IPS-18a (cell line): ENCODE results near the gene SNPH.

ENCODE experiments used
- H3K27ac ChIP-seq: one replicate; pipeline ENCODE4 v1.5.1; 2013; ENCODE audit warnings: low read length
- H3K27me3 ChIP-seq: one replicate; pipeline ENCODE4 v1.6.1; 2013; ENCODE audit warnings: mild to moderate bottlenecking, low read length; ENCODE audit not compliant: control insufficient read depth, insufficient read depth
- H3K36me3 ChIP-seq: one replicate; pipeline ENCODE4 v1.6.1; 2013; ENCODE audit warnings: low read depth, low read length; ENCODE audit not compliant: control insufficient read depth
- H3K4me1 ChIP-seq: one replicate; pipeline ENCODE4 v1.6.1; 2013; ENCODE audit warnings: low read depth, low read length; ENCODE audit not compliant: control insufficient read depth
- H3K4me3 ChIP-seq: one replicate; pipeline ENCODE4 v1.5.1; 2013; ENCODE audit warnings: low read length
- H3K9ac ChIP-seq: one replicate; pipeline ENCODE4 v1.6.1; 2013; ENCODE audit warnings: mild to moderate bottlenecking, low read length, moderate library complexity
- H3K9me3 ChIP-seq: one replicate; pipeline ENCODE4 v1.6.1; 2013; ENCODE audit warnings: low read depth, low read length; ENCODE audit not compliant: control insufficient read depth

The SNPH gene

GRCh38 chr20:1293641-1294379 lies 27.7 kb downstream of the SNPH start:
- no peak overlapping the region for H3K27ac ChIP-seq
- no peaks in the 10 kb centered on the region for H3K27me3 ChIP-seq
- no peaks in the 10 kb centered on the region for H3K36me3 ChIP-seq
- H3K4me1 ChIP-seq, result no peaks in the 10 kb centered on the region
- H3K9ac ChIP-seq, result no peak overlapping the region
- H3K4me3 ChIP-seq, result no peak overlapping the region
- H3K9me3 ChIP-seq, result no peaks in the 10 kb centered on the region

- Histone ChIP-seq H3K9ac (no peak overlapping the region), H3K27ac (no peak overlapping the region), H3K36me3 (no peaks in the 10 kb centered on the region), H3K27me3 (no peaks in the 10 kb centered on the region), H3K4me3 (no peak overlapping the region), H3K4me1 (no peaks in the 10 kb centered on the region), H3K9me3 (no peaks in the 10 kb centered on the region)
Measured at GRCh38 chr20:1294497-1294896, 28.4 kb downstream of the SNPH start.

- Histone ChIP-seq H3K9me3 (no peaks in the 10 kb centered on the region), H3K27me3 (no peaks in the 10 kb centered on the region), H3K27ac (no peak overlapping the region), H3K36me3 (no peaks in the 10 kb centered on the region), H3K9ac (no peak overlapping the region), H3K4me3 (no peak overlapping the region), H3K4me1 (no peaks in the 10 kb centered on the region)
Measured at GRCh38 chr20:1295276-1295930, 29.3 kb downstream of the SNPH start.

- Histone ChIP-seq H3K4me3 (no peak overlapping the region), H3K9me3 (no peaks in the 10 kb centered on the region), H3K9ac (no peak overlapping the region), H3K27me3 (no peaks in the 10 kb centered on the region), H3K27ac (no peak overlapping the region), H3K36me3 (no peaks in the 10 kb centered on the region), H3K4me1 (peaks cover 4% of the 10 kb centered on the region)
Measured at GRCh38 chr20:1296117-1296610, 30.1 kb downstream of the SNPH start.

- H3K36me3 ChIP-seq, result no peaks in the 10 kb centered on the region
- no peaks in the 10 kb centered on the region for H3K9me3 ChIP-seq
- H3K4me1 ChIP-seq, result peaks cover 6% of the 10 kb centered on the region
- no peaks in the 10 kb centered on the region for H3K27me3 ChIP-seq
- no peak overlapping the region for H3K27ac ChIP-seq
- no peak overlapping the region for H3K9ac ChIP-seq
- no peak overlapping the region for H3K4me3 ChIP-seq
Measured at GRCh38 chr20:1296922-1297321, 30.8 kb downstream of the SNPH start.

- H3K27ac ChIP-seq, result no peak overlapping the region
- H3K27me3 ChIP-seq, result no peaks in the 10 kb centered on the region
- H3K9me3 ChIP-seq, result no peaks in the 10 kb centered on the region
- no peak overlapping the region for H3K4me3 ChIP-seq
- H3K4me1 ChIP-seq, result peaks cover 6% of the 10 kb centered on the region
- H3K36me3 ChIP-seq, result no peaks in the 10 kb centered on the region
- H3K9ac ChIP-seq, result no peak overlapping the region
Measured at GRCh38 chr20:1297486-1297885, 31.4 kb downstream of the SNPH start.

- Histone ChIP-seq H3K4me3 (no peak overlapping the region), H3K9ac (no peak overlapping the region), H3K4me1 (peaks cover 6% of the 10 kb centered on the region), H3K27ac (no peak overlapping the region), H3K36me3 (no peaks in the 10 kb centered on the region), H3K27me3 (no peaks in the 10 kb centered on the region), H3K9me3 (no peaks in the 10 kb centered on the region)
Measured at GRCh38 chr20:1298166-1298565, 32.1 kb downstream of the SNPH start.

GRCh38 chr20:1298888-1299511 lies 32.9 kb downstream of the SNPH start:
- H3K27ac ChIP-seq, result no peak overlapping the region
- no peaks in the 10 kb centered on the region for H3K9me3 ChIP-seq
- no peak overlapping the region for H3K4me3 ChIP-seq
- H3K9ac ChIP-seq, result no peak overlapping the region
- H3K27me3 ChIP-seq, result no peaks in the 10 kb centered on the region
- peaks cover 6% of the 10 kb centered on the region for H3K4me1 ChIP-seq
- H3K36me3 ChIP-seq, result no peaks in the 10 kb centered on the region

GRCh38 chr20:1299522-1299921 lies 33.4 kb downstream of the SNPH start:
- Histone ChIP-seq H3K4me3 (no peak overlapping the region), H3K9me3 (no peaks in the 10 kb centered on the region), H3K27ac (no peak overlapping the region), H3K36me3 (no peaks in the 10 kb centered on the region), H3K9ac (no peak overlapping the region), H3K4me1 (peaks cover 6% of the 10 kb centered on the region), H3K27me3 (no peaks in the 10 kb centered on the region)

- Histone ChIP-seq H3K27me3 (no peaks in the 10 kb centered on the region), H3K4me3 (no peak overlapping the region), H3K9me3 (no peaks in the 10 kb centered on the region), H3K36me3 (no peaks in the 10 kb centered on the region), H3K27ac (no peak overlapping the region), H3K4me1 (peaks cover 6% of the 10 kb centered on the region), H3K9ac (no peak overlapping the region)
Measured at GRCh38 chr20:1300083-1300840, 34.2 kb downstream of the SNPH start.

GRCh38 chr20:1301031-1301529 lies 35.0 kb downstream of the SNPH start:
- Histone ChIP-seq H3K9me3 (no peaks in the 10 kb centered on the region), H3K4me1 (peaks cover 6% of the 10 kb centered on the region), H3K27ac (no peak overlapping the region), H3K9ac (no peak overlapping the region), H3K36me3 (no peaks in the 10 kb centered on the region), H3K27me3 (no peaks in the 10 kb centered on the region), H3K4me3 (peak overlapping the region; percentile 4)
